LHCN-M2 (cell line): ENCODE data around the gene KCNH6. TPM values are rescaled to one million over a fixed set of nuclear protein-coding genes. Genes with fewer than 3 reads are reported as not detected.
A peak's percentile ranks its signal among the peaks of the same experiment; 100 is the strongest.

Source experiments
- DNase-seq: peaks from one replicate; pipeline ENCODE4 v3.0.0-alpha.2; 2012; ENCODE audit warnings: low read depth
- polyA plus RNA-seq: library from polyadenylated mRNA; unstranded; fragments of >200 nt; gene quantifications from one replicate; pipeline ENCODE4 v1.2.1, GENCODE V29; 2012; ENCODE audit warnings: missing spikeins
- total RNA-seq: library from RNA; depleted of rRNA; stranded (reverse); fragments of >200 nt; gene quantifications from 2 replicates; pipeline ENCODE4 v1.2.3, GENCODE V29; 2014; rRNA removed

The KCNH6 gene, protein sequence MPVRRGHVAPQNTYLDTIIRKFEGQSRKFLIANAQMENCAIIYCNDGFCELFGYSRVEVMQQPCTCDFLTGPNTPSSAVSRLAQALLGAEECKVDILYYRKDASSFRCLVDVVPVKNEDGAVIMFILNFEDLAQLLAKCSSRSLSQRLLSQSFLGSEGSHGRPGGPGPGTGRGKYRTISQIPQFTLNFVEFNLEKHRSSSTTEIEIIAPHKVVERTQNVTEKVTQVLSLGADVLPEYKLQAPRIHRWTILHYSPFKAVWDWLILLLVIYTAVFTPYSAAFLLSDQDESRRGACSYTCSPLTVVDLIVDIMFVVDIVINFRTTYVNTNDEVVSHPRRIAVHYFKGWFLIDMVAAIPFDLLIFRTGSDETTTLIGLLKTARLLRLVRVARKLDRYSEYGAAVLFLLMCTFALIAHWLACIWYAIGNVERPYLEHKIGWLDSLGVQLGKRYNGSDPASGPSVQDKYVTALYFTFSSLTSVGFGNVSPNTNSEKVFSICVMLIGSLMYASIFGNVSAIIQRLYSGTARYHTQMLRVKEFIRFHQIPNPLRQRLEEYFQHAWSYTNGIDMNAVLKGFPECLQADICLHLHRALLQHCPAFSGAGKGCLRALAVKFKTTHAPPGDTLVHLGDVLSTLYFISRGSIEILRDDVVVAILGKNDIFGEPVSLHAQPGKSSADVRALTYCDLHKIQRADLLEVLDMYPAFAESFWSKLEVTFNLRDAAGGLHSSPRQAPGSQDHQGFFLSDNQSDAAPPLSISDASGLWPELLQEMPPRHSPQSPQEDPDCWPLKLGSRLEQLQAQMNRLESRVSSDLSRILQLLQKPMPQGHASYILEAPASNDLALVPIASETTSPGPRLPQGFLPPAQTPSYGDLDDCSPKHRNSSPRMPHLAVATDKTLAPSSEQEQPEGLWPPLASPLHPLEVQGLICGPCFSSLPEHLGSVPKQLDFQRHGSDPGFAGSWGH
- not detected in 2 replicates for total RNA-seq
- not detected for polyA plus RNA-seq

DNA sequence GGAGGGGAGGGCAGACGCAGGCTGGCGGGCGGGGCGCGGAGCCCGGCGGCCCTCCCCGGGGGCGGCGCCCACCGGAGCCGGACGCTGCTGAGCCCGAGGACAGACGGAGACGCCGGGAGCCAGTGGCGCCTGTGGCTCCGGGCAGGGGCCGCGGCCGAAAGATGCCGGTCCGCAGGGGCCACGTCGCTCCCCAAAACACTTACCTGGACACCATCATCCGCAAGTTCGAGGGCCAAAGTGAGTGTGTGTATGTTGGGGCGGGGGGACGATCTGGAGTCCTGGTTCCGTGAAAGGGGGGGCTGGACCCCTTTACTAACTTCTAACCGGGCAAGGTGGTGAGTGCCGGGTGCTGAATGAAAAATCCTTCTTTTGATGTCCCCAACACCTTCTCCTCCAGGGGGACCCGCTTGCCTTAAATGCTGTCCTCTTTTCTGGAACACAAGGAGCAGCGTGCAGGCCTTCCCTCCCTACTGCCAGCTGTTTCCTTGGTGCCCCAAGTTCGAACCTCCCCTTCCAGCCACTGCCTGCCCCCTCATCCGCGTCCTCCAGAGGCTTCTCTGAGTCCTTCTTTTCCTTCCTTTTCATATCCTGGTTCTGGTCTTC, at the start of gene KCNH6:
Gene KCNH6 (plus strand): TSS at position 106 of the 603 bp plus-strand sequence. CDS start 56 bp downstream, at position 162.
- DNase-seq = no peak

DNA sequence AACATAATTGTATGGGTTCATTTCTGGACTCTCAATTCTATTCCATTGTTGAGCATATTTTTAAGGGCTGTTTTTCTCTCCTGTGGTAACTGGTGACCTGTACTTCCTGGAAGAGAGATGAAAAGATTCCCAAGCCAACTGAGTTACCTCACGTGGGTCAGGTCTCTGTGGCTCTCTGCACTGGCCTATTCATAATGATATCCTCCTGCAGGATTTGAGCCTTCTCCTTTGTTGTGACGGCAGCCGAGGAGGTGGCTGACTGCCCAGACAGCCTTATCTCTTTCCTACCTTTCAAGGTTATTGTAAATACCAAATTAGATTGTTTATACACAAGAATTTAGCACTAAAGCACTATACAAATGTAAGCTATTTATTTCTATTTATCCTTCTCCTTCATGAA, 49.0 kb upstream of the KCNH6 start:
- DNase-seq = no peak

DNA sequence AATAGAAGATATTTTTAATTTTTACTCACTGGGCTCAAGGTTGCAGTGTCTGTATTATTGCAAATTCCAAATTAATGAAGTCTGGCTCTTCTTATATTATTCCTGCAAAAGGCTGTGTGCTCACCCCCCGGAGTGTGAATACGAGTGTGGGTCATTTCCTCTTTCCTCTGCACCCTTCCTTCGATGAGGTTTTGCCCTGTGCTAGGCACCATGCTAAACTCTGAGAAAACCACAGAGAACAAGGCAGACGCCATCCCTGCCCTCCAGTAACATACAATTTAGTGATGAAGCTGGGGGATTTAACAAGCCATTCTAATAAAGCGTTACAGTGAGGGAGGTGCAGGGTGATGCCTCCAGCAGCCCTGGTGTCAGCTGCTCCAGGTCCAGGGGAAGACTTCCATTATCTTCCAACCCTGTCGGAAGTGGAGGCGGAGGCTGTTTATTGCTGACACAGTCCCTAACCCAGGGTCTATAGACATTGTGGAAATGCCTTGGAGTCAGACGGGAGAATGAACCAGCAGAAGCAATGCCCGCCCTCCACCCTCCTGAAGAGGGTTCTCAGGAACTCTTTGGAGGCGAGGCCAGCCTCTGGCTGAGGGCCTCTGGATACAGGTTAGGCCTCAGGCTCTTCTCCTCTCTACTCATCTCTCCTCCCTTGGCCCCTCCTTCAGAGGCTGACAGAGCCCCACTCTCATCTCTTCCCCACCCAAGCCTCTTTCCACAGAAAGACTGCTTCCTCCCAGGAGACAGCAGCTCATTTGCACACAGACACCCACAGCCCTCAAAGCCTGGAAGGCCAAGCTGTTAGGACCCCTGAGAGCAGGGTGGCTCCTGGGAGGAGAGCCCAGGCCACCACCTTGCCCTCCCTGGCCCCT, 48.3 kb upstream of the KCNH6 start:
- no peak for DNase-seq

DNA sequence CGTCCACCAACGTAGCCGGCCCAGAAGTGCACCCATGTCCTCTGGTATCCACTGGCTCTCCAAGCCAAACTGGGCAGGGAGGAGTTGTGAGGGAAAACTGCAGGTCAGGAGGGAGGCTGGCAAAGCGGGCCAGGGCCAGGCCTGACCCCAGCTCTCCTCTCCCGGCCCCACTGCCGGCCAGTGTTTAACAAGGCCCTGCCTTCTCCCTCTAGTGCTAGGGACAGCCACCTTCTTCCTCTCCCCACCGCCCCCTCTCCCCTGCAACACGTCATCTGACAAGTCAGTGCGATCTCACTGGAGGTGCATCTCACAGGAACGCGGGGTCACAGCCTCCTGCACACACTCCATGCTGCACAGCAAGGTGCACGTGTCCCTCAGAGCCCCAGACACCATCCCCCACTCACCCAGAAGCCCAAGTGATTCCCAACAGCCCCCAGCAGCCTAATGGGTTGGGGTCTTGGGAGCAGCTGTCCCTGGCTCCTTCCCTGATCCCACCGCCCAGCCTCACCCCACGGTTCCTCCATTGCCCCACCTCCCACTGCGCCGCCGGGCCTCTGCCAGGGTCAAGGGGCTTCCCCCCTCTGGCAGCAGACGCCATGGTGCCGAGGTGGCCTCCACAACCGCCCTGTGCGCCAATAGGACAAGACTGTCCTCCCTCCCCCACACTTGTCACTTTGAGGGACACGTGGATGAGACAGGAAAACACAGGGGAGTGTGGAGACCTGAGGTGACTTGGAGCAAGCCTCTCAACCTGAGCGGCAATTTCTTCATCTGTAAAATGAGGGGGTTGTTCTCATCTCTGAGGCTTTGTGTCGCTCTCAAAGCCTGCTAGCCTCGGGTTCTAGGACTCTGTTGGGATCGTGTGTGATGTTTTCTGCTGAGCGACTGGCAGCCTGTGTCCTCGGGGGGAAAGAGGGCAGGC, 47.4 kb upstream of the KCNH6 start:
- no peak for DNase-seq

DNA sequence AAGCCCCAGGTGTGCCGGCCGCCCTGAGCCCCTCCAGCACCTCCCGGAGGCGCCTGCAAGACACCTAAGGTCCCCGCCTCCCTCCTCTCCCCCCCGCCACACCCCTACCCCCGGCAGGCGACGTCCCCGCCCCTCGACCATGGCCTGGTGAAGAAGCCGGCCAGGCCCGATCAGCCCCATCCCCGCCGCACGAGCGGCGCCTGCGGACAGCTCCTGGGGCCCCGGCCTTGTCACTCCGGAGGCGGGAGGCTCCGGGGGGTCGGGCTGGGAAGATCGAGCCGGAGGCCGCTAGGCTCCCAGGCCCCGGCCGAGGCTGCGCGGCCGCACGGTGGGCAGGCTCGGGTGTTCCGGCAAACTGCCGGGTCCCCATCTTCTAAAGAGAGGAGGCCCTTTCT, 46.7 kb upstream of the KCNH6 start:
- no peak for DNase-seq

DNA sequence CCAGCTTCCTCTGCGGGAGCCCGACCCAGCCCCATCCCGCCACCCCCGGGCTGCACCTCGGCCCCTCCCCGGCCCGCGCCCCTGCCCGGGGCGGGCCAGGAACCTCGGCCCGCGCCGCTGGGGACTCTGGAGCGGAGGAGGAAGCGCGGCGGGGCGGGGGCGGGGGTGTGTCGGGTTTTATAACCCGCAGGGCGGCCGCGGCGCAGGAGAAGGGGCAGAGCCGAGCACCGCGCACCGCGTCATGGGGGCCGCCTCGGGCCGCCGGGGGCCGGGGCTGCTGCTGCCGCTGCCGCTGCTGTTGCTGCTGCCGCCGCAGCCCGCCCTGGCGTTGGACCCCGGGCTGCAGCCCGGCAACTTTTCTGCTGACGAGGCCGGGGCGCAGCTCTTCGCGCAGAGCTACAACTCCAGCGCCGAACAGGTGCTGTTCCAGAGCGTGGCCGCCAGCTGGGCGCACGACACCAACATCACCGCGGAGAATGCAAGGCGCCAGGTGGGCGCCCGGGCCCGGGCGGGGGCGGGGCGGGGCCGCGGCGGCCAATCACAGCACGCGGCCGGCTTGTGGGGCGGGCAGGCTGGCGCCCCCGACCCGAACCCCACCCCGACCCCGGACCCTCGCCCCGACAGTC, 46.2 kb upstream of the KCNH6 start, which contains the start of gene ACE:
Gene ACE (plus strand): TSS at position 208 of the 626 bp plus-strand sequence. CDS start 34 bp downstream, at position 242.
- peak; percentile 34 for DNase-seq

DNA sequence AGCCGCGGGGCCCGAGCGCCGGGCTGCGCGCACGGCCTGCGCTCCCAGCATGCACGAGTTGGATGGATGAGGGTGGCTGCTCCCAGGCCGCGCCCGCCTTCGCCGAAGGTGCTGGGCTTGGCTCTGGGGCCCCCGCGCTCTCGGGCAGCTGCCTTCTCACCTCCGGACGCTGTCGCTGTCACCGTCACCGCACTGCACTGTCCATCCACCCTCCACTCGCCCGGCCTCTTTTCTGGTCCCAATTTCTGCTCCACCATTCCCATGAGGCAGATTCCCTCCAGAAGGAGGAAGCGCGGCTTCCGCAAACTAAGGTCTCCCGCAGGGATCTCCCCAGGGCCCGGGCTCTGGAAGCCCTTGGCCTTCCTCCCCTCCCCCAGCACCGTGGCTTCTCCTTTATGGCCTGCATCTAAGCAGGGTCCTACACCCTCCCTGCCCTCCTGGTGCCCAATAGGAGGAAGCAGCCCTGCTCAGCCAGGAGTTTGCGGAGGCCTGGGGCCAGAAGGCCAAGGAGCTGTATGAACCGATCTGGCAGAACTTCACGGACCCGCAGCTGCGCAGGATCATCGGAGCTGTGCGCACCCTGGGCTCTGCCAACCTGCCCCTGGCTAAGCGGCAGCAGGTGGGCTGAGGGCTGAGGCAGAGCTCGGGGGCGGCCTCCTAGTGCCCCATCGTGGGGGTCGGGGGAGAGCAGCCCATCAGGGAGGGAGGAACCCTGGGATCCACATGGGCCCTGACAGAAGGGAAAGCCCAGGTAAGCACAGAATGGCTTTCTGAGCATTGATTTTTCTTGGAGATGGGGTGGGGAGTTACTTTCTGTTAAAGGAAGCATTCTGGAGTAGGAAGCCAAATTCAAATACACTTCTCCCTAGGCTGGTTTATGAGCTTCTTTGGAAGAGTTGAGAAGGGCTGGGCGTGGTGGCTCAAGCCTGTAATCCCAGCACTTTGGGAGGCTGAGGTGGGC, 45.4 kb upstream of the KCNH6 start:
- no peak for DNase-seq

DNA sequence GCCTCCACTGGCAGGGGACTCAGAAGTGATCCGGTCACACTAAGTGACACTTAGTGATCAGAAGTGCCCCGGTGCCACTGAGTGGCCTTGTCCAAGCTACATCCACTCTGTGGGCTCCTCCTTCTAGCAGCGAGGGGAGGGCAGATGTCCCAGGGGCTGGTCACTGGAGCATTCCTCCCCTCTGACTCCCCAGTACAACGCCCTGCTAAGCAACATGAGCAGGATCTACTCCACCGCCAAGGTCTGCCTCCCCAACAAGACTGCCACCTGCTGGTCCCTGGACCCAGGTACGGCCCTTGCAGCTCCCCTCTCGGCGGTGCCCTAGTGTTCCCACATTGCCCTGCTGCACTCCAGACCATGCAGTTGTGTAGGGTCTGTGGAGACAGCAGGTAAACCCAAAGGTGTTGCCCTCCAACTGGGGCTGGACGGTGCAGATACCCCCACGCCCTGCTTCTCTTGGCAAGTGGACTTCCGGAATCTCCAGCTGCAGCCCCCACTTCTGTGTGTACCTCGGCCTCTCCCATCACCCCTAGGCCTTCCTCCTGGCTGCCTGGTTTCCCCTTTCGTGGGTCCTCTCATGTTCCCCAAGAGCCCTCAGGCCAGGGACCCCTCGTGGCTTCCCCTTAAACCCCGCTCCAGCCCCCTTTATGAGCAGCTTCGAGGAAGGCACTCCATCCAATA, 44.2 kb upstream of the KCNH6 start:
- peak; percentile 91 for DNase-seq

DNA sequence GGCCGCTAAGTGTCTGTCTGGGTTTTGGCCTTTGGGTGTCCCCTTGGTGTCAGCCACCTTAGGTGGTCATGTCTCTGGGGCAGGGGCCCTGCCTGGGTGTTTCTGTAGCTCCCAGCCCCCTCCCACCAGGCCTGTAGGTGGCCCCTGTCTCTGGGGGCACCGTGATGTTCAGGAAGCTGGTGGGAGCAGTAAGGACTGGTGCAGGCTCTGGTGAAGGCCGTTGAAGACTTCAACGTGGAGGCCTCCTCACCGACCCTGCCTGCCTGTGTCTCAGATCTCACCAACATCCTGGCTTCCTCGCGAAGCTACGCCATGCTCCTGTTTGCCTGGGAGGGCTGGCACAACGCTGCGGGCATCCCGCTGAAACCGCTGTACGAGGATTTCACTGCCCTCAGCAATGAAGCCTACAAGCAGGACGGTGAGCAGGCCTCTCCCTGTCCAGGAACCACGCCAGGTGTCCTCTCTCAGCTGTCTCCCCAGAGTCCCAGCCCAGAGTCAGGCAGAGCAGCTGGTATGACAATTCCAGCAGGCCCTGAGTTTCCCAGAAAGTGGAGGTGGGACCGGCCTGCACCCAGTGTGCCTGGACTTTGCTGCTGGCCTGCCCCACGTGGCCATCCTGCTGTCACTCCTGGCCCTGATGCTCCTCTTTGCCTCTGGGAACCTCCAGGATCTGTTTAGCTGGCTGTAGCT, 43.5 kb upstream of the KCNH6 start:
- DNase-seq = no peak

DNA sequence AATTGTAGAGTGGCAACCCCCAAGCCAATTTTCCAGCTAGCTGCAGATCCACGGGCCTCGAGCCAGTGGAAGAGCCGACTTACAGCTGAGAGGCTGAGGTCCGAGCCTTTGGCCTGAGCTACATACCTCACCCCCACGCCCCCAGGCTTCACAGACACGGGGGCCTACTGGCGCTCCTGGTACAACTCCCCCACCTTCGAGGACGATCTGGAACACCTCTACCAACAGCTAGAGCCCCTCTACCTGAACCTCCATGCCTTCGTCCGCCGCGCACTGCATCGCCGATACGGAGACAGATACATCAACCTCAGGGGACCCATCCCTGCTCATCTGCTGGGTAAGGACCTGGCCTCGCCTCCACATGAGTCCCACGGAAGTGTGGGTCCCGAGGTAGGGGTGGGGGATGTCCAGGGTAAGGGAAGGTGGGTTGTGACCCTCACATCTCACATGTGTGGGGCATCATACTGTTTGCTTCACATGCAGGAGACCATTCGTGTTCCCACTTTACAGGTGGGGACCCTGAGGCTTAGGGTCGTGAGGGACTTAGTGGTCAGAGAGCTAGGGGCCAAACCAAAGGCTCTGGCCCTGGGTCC, 42.9 kb upstream of the KCNH6 start:
- no peak for DNase-seq

DNA sequence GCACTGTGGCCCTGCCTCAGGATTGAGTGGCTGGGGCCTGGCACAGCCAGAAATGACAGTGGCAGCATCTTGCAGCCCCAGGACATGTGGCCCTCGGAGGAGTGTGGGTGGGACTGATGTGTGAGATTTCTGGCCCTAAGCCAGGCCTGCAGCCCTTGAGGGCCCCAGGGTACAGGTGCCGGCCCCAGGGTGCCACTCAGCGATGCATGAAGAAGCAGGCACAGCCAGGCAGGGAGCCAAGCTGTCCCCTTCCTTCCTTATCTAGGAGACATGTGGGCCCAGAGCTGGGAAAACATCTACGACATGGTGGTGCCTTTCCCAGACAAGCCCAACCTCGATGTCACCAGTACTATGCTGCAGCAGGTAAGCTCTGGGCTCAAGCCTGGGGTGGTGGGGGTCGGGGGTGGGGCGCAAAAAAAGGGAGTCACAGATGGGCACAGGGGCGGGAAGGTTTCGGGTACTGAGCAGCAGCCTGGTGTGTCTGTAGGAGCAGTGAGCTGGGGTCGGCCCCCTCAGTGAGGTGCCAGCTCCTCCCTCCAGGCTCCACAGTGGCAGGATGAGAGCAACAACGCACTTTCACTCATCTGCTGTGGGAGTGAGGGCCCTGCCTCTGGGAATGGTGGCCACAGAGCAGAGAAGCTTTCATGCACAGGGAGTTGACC, 42.2 kb upstream of the KCNH6 start:
- DNase-seq = no peak

DNA sequence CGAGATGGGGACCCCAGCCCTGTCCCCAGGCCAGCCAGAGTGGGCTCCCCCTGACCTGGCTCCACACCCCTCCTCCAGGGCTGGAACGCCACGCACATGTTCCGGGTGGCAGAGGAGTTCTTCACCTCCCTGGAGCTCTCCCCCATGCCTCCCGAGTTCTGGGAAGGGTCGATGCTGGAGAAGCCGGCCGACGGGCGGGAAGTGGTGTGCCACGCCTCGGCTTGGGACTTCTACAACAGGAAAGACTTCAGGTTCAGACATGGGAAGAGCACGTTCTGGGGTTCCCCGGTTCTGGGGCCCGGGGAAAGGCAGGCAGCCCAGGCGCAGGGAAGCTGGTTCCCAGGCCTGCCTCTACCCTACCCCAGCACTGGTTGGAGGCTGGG, 41.7 kb upstream of the KCNH6 start:
- no peak for DNase-seq

DNA sequence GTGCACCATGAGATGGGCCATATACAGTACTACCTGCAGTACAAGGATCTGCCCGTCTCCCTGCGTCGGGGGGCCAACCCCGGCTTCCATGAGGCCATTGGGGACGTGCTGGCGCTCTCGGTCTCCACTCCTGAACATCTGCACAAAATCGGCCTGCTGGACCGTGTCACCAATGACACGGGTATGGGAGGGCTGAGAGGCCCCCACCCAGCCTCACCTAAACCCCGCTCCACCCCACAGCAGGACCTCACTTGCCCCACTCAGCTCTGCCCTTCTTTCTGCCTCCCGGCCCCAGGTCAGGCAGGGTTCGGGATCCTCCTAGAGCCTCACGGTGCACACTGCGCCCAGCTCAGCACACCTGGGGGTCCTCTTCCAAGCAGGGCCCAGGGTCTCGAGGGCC, 40.6 kb upstream of the KCNH6 start:
- no peak for DNase-seq

DNA sequence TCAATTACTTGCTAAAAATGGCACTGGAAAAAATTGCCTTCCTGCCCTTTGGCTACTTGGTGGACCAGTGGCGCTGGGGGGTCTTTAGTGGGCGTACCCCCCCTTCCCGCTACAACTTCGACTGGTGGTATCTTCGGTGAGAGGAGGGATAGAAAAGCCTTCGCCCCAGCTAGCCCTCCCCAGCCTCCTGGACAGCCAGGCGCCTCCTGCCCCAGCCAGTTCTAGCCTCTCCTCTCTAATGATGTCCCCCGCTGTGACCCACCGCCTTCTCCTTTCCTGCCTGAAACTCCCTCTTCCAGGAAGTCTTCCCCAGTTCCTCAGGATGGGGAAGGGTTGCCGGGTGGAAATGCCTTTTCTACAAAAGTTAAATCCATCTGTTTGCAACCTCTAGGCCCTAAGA, 40.1 kb upstream of the KCNH6 start:
- DNase-seq = no peak

DNA sequence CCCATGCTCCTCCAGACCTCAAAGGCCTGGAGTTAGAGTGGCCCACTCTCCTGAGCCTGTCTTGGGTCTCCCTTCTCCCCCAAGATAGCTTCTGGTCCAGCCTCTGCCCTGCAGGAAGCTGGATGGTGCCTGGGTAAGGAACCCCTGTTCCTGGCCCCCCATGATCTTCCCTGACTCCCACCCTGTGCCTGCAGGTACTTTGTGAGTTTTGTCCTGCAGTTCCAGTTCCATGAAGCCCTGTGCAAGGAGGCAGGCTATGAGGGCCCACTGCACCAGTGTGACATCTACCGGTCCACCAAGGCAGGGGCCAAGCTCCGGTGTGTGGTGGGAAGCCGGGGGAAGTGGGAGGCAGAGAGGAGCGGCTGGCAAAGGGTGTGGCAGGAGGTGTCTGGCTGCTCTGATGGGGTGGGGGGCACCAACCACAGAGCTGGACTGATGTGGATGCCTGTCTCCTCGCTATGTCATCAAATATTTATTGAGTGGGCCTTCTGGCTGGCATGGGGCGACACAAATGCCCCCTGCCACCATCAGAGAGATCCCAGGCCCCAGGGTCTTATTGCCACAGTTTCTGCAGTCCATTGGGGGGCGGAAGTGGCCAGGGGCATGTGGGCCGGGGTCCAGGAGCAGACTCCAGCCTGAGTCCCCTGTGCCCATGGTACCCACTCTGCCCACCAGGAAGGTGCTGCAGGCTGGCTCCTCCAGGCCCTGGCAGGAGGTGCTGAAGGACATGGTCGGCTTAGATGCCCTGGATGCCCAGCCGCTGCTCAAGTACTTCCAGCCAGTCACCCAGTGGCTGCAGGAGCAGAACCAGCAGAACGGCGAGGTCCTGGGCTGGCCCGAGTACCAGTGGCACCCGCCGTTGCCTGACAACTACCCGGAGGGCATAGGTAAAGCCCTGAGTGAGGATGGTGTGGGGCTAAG, 39.2 kb upstream of the KCNH6 start:
- DNase-seq = no peak
